Fibroblast of lung (primary cell): ENCODE measurements around the gene AGO1.

Experiments
- CTCF ChIP-seq, 2 donors: IDR thresholded peaks in 1 of 2; conservative IDR thresholded peaks in 1 of 2; 1 replicate in 1 of 2; 2 replicates in 1 of 2; pipeline ENCODE4 v1.5.1; 2011 to 2012; ENCODE audit warnings: low read length in 2 of 2, control low read depth in 1 of 2, inconsistent platforms in 1 of 2, low read depth in 1 of 2, mild to moderate bottlenecking in 1 of 2
- EZH2 ChIP-seq: IDR thresholded peaks from 2 replicates; pipeline ENCODE4 v1.5.1; 2012; ENCODE audit warnings: low read length, control low read depth, mild to moderate bottlenecking; ENCODE audit errors: missing control alignments

- TF ChIP-seq CTCF (conservative IDR thresholded peaks at IDR 0.05 in 1 of 2, IDR thresholded peaks at IDR 0.05 in 1 of 2; ENCODE audit: low read depth in 1 of 2, low read length in 2 of 2): no peak
- no peak for TF ChIP-seq EZH2
Observed at GRCh38 chr1:35864813-35865212, 18.2 kb upstream of the AGO1 start.
